Adipose tissue (tissue), 3 donors: ENCODE measurements around the gene CNBP. TPM values are rescaled to one million over a fixed set of nuclear protein-coding genes. Genes with fewer than 3 reads are reported as not detected.
"Not testable (repeated sequence)": the region's sequence is repeated elsewhere in the genome, so short reads cannot be mapped to it uniquely, and the experiment has no call there.

Experiments used
- H3K27ac ChIP-seq: one replicate; pipeline ENCODE4 v1.5.1; 2013; ENCODE audit warnings: low read depth, low read length
- WGBS, 3 donors: extraction: QIAGEN DNeasy Blood & Tissue Kit; methylation state at CpG; one replicate each; pipeline ENCODE4 v1.1.7; 2013; 5-methylcytosine and 5-hydroxymethylcytosine counted together
- polyA plus RNA-seq, 3 donors: library from polyadenylated mRNA; stranded (reverse); fragments of 200-250 nt; gene quantifications; one replicate each; pipeline ENCODE4 v1.2.3, GENCODE V29; 2013
- donor health status: healthy with polysubstance abuse.
- donor health status: Bipolar disorder and iron deficiency.
- donor health status: healthy.

CNBP gene
- polyA plus RNA-seq, 3 donors, result 280 to 403 (median 372) TPM

DNA sequence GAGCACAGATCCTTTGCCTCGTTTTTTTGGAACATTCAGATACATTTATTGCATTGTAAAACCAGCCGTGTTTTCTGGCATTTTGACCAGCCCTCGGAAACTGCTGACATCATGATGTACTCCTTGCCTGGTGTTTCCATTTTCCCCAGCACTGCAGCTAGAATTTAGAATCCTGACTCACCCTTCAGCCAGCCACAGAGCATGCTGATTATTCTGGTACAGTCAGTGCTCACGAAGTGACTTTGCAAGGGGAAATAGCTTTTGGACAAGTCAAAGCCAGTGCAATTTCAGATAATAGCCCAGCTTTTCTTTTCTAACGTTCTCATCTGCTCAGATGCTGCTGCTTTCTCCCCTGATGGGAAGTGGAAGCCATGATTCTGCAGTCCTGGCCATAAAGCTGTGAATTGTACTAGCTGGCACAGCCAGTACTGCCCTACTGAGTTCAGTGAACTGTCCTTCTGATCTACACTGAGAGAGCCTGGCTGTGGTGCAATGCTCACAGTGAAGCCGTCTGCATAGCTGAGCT lies 12.1 kb upstream of the CNBP start:
- 18 to 57% (median 21%) methylated on average over 6 of the region's 6 CpGs for WGBS, 3 donors
- no peak overlapping the region for H3K27ac ChIP-seq

DNA sequence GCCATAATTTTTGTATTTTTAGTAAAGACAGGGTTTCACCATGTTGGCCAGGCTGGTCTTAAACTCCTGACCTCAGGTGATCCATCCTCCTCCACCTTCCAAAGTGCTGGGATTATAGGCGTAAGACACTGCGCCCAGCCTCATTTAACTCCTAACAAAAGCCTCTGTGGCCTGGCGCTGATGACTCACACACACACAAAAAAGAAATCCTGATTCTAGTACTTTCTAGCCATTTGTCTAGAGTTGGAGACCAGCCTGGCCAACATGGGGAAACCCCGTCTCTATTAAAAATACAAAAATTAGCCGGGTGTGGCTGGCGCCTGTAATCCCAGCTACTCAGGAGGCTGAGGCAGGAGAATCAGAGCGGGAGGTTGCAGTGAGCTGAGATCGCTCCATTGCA lies 6.1 kb upstream of the CNBP start:
- not testable (repeated sequence) for H3K27ac ChIP-seq
- WGBS, 3 donors, result 96 to 97% (median 97%) methylated on average over 8 of the region's 8 CpGs

DNA sequence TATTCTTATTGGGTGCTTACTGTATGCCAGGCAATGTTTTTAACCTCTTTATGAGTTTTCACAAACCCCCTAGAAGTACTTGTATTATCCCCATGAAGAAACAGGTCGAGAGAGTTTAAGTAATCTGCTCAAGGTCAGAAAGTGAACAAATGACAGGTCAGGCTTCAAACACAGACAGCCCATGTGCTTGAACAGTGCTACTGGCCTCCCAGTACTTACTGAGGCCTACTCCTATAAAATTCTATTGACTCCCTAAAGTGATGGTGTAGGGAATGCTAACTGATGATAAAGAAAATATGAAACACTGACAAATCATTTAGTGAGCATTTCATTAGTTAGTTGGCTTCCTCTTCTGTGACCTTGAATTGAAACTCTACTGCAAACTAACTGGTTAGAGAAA lies 4.2 kb upstream of the CNBP start:
- 36 to 58% (median 54%) methylated on average over 1 of the region's 1 CpG for WGBS, 3 donors
- no peak overlapping the region for H3K27ac ChIP-seq

DNA sequence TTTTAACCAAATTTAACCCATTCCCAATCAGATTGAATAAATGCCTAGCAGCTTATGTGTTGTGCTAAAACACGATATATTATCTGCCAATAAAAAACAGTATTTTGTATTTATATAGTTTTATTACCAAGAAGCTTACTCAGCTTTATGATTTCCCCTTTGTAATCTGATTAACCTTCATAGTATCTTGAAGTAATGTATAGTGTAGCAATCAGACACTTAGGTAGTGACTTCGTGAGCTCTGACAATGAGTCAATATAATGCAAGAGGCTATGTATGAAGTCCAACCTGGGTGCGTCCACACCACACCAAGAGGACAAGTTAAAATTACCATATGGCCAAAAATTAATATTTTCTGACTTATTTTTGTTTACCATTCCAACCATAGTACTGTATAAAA lies 2.1 kb upstream of the CNBP start:
- WGBS, 3 donors, result 74 to 85% (median 84%) methylated on average over 3 of the region's 3 CpGs
- no peak overlapping the region for H3K27ac ChIP-seq

DNA sequence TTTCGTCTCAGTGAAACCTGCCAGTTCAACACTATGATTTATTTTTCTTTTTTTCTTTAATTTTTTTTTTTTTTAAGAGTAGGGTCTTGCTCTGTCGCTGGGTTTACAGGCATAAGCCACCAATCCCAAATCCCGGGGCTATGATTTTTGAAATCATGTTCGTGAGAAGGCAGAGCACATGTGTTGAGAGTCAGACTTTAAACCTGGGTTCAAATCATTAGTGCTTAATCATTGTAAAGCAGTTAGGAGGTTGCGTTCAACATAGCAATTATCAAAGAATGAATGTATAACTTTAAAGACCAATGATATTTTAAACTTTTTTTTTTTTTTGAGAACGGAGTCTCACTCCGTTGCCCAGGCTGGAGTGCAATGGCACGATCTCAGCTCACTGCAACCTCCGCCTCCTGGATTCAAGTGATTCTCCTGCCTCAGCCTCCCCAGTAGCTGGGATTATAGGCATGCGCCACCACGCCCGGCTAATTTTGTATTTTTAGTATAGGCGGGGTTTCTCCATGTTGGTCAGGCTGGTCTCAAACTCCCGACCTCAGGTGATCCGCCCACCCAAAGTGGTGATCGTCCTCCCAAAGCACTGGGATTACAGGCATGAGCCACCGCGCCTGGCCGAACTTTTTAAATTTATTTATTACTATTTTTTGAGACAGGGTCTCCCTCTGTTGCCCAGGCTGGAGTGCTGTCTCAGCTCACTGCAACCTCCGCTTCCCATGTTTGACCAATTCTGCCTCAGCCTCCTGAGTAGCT lies 1.3 kb upstream of the CNBP start:
- not testable (repeated sequence) for H3K27ac ChIP-seq
- WGBS, 3 donors, result 83 to 84% (median 84%) methylated on average over 20 of the region's 20 CpGs

DNA sequence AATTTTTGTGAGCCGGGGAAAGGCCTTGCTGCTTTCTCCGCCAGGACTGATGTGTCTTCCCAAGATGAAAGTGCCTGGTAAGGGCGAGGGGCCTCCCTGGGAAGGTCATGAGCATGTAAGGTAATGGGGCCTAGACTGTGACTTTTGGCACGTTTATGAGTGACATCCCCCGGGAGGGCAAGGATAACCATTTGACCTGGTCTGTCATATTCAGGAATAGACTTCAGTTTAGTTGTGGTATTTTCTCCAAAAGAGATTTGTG lies 631 bp upstream of the CNBP start:
- peak overlapping the region; percentile 19 for H3K27ac ChIP-seq
- 1 to 2% (median 2%) methylated on average over 5 of the region's 5 CpGs for WGBS, 3 donors

DNA sequence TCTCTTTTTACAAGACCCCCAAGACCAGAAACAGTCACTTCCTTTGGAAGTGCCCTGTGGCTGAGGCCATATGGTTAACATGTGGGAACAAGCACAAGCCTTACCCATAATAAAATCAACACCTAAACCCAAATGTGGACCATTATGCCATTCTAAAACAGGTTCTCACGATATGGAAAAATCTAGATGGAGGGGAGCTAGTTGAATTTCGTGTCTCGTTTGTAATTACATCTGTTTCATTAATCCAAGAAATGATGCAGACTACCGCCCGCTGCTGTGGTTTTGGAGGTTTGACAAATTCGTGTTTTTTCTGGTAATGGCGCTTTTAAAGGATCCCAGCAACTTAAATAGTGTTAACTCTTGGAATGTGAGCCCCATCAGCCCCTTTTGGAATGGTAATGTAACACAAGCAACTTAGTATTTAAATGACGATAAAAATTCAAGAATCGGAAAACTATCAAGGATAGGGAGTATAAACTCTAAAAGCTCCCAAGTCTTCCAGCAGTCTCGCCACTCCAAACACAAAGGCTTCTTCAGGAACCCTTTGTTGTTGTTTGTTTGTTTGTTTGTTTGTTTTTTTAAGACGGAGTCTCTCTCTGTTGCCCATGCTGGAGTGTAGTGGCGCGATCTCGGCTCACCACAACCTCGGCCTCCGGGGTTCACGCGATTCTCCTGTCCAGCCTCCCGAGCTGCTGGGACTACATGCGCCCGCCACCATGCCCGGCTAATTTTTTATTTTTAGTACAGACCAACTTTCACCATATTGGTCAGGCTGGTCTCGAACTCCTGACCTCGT lies 1.1 kb downstream of the CNBP start:
- H3K27ac ChIP-seq, result peak overlapping the region; percentile 94
- 0 to 1% (median 1%) methylated on average over 24 of the region's 24 CpGs for WGBS, 3 donors

DNA sequence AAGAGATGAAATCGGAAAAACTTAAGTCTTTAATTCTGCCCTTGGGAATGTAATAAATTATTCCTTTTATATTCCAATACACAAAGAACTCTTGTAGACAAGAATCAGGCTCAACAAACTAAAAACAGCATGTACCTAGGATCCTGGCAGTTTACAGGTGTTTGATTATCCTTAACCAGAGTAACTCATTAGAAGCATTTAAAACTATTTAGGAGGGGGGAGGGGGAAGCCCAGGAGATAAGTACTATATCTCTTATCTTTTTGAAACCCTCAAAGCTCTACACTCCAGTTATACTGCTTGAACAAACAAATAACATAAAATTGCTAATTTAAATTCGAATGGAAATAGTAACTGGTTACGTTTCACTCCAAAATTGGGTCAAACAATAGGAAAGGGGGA lies 1.9 kb downstream of the CNBP start:
- no peak overlapping the region for H3K27ac ChIP-seq
- WGBS, 3 donors, result 4 to 17% (median 16%) methylated on average over 3 of the region's 3 CpGs

DNA sequence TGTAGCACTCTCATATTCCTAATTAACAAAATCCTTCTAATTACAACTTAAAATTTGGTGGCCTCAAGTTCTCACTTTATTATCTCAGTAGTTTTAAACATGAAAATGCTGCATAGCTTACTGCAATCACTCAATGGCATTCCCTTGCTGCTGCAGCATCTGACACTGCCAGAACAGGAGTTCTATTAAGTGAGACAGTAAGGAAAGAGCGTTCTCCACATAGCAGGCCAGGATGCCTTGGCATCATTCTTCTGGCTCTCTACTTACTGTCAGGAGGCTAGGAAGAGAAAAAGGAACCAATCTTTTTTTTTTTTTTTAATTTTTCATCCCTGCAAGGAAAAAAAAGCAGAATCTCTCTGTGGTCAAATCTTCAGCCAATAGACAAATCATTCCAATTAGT lies 3.2 kb downstream of the CNBP start:
- WGBS, 3 donors, result 24 to 48% (median 48%) methylated on average over 1 of the region's 1 CpG
- no peak overlapping the region for H3K27ac ChIP-seq

DNA sequence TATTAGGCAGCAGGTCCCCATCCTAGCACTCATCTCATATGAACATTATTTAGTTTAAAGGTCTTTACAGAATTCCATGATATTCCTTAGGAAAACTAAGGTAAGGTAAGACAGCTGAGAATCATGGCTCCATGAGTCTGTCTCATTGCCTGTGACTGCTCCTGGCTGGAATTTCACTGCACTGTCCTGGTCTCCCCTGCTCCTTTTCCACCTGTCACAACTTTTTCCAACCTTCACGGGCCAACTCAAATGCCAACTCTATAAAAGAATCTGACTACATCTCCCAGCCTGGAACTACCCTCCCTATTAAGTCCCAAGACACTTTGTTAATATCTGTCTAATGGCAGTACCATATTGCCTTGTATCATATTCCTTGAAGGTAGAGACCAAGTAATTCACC lies 7.6 kb downstream of the CNBP start:
- 32 to 85% (median 61%) methylated on average over 1 of the region's 1 CpG for WGBS, 3 donors
- no peak overlapping the region for H3K27ac ChIP-seq

DNA sequence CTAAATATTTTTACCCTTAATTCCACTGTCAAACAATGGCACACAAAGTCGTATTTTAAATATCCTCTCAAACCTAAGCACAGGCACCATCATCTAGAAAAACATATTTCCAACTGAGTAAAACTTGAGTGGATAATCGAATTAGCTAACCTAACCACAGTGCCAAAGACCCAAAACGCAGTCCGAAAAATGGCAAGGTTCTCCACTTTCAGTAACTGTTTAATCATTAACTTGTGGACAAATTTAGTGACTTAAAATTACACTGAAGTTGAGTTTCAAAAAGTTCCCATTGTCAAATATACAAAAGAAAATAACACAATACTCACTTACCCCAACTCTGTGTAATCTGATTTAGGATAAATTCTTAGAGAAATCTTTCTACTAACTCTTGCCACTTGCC lies 10.0 kb downstream of the CNBP start:
- no peak overlapping the region for H3K27ac ChIP-seq
- WGBS, 3 donors, result 20 to 57% (median 46%) methylated on average over 4 of the region's 4 CpGs

DNA sequence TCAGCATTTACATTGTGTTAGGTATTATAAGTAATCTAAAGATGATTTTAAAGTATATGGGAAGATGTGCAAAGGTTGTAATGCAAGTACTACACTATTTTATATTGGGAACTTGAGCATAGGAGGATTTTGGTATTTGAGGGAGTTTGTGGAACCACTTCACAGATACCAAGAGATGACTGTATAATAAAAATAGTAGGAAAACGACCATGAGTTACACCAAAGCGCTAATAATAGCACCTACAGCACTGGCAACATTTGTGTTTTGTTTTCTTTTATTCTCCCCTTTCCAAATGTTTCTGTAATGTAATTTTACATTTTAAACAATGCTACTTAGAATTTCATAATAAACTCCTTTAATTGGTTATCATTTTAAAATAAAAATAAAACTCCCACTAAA lies 10.5 kb downstream of the CNBP start:
- no peak overlapping the region for H3K27ac ChIP-seq
- 52 to 58% (median 53%) methylated on average over 2 of the region's 2 CpGs for WGBS, 3 donors

DNA sequence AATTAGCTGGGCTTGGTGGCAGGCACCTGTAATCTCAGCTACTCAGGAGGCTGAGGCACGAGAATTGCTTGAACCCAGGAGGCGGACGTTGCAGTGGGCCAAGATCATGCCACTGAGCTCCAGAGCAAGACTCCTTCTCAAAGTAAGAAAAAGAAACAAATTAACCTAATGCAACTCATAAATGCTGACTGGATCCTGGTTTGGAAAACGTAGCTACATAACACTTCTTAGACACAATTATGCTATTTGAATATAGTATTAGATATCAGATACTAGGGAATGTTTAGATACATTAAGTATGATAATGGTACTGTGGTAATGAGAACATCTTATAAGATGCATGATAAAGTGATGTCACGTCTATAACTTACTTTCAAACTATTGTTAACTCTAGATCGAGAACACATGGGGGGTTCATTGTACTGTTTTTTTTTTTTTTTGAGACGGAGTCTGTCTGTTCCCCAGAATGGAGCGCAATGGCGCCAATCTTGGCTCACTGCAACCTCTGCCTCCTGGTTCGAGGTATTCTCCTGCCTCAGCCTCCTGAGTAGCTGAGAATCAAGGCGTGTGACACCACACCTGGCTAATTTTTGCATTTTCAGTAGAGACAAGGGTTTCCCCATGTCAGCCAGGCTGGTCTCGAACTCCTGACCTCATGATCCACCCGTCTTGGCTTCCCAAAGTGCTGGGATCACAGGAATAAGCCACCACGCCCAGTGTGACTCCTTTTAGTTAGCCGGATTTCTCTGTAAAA lies 16.9 kb downstream of the CNBP start:
- H3K27ac ChIP-seq, result no peak overlapping the region
- WGBS, 3 donors, result 82 to 87% (median 87%) methylated on average over 15 of the region's 15 CpGs

DNA sequence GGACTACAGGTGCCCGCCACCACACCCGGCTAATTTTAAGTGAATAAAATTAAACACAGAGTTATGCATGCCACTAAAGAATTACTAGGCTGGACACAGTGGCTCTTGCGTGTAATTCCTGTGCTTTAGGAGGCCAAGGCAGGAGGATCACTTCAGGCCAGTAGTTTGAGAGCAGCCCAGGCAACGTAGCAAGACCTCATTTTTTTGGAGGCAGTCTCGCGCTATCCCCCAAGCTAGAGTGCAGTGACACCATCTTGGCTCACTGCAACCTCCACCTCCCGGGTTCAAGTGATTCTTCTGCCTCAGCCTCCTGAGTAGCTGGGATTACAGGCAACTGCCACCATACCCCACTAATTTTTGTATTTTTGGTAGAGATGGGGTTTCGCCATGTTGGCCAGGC lies 18.1 kb downstream of the CNBP start:
- 93 to 98% (median 95%) methylated on average over 8 of the region's 8 CpGs for WGBS, 3 donors
- not testable (repeated sequence) for H3K27ac ChIP-seq

DNA sequence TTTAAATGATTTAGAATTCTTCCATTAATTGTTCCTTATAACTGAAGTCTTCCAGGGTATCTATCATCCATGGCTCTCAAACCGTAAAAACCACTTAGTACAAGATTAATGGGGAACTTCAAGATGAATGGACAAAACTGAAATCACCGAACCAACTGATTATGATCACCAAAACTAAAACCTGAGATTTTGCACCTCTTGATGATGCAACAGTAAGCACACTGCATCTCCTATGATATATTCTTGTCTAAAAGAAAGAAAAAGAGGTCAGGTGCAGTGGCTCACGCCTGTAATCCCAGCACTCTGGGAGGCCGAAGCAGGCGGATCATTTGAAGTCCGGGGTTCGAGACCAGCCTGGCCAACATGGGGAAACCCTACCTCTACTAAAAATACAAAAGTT lies 19.2 kb downstream of the CNBP start:
- no peak overlapping the region for H3K27ac ChIP-seq
- WGBS, 3 donors, result 84 to 92% (median 87%) methylated on average over 7 of the region's 7 CpGs

DNA sequence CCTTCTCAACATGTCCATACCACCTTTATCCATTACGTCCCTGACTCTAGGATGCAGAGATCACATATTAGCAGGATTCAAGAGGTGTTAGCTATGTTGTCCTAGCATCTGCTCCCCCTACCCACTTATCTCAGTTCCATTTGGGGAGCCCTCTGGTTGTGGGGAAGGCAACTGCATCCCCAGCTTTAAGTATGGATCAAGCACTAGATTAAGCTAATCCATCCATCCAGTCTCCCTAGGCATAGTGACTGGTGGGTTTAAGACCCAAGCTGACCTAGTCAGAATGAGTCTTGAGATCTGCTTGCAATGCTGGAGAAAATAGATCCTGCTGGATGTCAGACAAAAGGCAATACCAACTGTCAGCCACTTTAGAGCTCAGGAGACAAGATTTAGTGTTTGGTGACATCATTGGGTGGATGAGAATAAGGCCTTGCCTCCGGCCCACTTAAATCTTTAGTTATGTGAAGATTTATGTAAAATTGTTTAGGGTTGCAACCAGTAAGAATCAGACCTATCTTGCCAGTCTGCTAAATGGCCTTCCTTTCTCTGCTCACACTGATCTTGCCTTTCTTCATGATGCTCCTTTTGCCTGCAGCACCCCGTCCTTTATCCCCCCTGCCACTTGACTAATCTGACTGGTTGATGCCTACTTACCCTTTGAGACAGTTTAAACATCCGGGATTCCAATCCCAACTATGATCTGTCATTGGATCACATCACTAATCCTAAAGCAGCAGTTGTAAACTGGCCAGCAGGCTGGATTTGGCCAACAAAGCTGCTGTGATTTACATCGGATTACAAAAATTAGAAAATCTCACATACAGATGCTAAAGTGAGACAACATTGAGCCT lies 20.7 kb downstream of the CNBP start:
- H3K27ac ChIP-seq, result no peak overlapping the region
- 65 to 73% (median 70%) methylated on average over 5 of the region's 5 CpGs for WGBS, 3 donors

DNA sequence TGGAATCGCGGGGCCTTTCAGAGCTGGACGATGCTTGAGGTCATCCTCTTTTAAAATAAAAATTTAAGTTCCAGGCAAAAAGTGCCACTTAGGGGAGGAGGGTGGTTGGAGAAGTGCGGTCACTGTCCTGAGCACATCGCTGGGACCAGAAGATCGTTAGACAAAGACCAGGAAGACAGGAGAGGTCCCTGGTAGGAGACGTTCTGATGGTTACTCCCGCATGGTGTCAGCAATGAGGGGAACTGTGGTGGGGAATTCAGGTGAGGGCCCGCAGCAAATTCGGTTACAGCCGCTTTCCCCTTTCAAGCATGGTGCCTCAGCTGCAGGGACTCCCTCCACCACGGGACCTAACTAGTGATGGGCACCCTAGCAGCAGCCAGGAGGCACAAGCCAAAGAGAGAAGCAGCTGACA lies 21.8 kb downstream of the CNBP start:
- WGBS, 3 donors, result 1 to 2% (median 1%) methylated on average over 12 of the region's 12 CpGs
- H3K27ac ChIP-seq, result peak overlapping the region; percentile 89
